Right lobe of liver (tissue), 4 donors: Measurements from ENCODE around the gene FAM53A.

Experiments used
- POLR2A ChIP-seq: fragments of 450-650 bp; IDR thresholded peaks from one replicate; pipeline ENCODE4 v1.6.1; 2017; ENCODE audit warnings: antibody characterized with exemption, mild to moderate bottlenecking
- TF ChIP-seq, protein P1 (sequence below), 4 donors: fragments of 200-600 bp in 3 of 4; fragments of 450-650 bp in 1 of 4; IDR thresholded peaks; one replicate each; pipeline versions ENCODE4 v1.5.1 to v1.8.0; 2016 to 2022; ENCODE audit warnings: antibody characterized with exemption in 4 of 4, mild to moderate bottlenecking in 2 of 4
- donor health status: DM: no; HTN: no; CAD: no.
- donor health status: DM: no; HTN: no; CAD: no.
- donor health status: DM: no; HTN: yes; CAD: no.

DNA sequence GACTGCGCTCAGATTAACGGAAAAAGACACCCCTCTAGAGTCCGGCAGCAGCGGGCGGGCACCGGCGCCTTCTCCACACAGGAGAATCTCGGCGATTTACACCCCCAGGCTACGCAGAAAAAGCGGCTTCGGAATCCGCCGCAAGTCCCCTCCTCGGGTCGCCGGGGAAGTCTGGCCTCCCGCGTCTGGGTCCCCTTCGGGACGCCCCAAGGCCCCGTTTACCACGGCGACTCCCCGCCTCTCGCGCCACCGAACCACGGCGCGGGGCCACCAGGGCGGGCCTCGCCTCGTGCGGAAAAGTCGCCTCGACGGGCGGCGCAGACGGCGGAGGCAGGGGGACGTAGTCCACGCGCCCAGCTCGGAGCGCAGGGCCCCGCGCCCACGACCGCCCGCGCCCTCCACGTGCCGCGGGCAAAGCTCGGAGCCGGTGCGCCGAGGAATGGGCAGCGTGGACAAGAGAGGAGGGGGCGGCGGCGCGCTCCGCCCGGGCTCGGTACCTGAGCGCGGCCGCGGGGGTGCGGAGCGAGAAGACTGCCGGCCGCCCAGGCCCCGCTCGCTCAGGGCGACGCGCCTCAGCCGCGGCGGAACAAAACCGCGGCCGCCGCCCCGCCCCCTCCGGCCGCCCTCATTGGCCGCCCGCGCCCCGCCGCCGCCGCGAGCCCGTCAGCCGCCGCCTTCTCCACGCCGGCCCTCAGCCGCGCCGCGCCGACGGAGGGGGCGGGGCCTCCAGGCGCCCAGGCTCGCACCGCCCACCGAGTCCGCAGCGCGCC lies at the start of gene FAM53A:
- TF ChIP-seq, protein P1, sequence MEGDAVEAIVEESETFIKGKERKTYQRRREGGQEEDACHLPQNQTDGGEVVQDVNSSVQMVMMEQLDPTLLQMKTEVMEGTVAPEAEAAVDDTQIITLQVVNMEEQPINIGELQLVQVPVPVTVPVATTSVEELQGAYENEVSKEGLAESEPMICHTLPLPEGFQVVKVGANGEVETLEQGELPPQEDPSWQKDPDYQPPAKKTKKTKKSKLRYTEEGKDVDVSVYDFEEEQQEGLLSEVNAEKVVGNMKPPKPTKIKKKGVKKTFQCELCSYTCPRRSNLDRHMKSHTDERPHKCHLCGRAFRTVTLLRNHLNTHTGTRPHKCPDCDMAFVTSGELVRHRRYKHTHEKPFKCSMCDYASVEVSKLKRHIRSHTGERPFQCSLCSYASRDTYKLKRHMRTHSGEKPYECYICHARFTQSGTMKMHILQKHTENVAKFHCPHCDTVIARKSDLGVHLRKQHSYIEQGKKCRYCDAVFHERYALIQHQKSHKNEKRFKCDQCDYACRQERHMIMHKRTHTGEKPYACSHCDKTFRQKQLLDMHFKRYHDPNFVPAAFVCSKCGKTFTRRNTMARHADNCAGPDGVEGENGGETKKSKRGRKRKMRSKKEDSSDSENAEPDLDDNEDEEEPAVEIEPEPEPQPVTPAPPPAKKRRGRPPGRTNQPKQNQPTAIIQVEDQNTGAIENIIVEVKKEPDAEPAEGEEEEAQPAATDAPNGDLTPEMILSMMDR (IDR thresholded peaks at IDR 0.05): peak in 1 of 4 donors; percentile 11
- peak; percentile 60 for TF ChIP-seq POLR2A
